Measurements from ENCODE around the gene ENOSF1. TPM values are rescaled to one million over a fixed set of nuclear protein-coding genes. Genes with fewer than 3 reads are reported as not detected.
A peak's percentile ranks its signal among the peaks of the same experiment; 100 is the strongest.
"Not testable (repeated sequence)": the region's sequence is repeated elsewhere in the genome, so short reads cannot be mapped to it uniquely, and the experiment has no call there.

ENOSF1 gene
- total RNA-seq = 81.3 TPM

GRCh38 chr18:712401-713134 lies at the start of gene ENOSF1:
ENOSF1 (minus strand) TSS chr18:712630; CDS start chr18:712587, 43 bp downstream.
- peak; percentile 91 for ATAC-seq
- intact Hi-C loops (cut with DNase I) = no loop called here
- DNase-seq (ENCODE audit: low spot score) = peak; percentile 90

- ATAC-seq; intact Hi-C loops (cut with DNase I); DNase-seq (ENCODE audit: low spot score): not testable (repeated sequence)
Observed at GRCh38 chr18:759864-760263, 47.4 kb upstream of the ENOSF1 start.

- ATAC-seq = no peak
- intact Hi-C loops (cut with DNase I) = no loop called here
- DNase-seq (ENCODE audit: low spot score) = no peak
Observed at GRCh38 chr18:755506-755905, 43.1 kb upstream of the ENOSF1 start.

GRCh38 chr18:754656-755055 lies 42.2 kb upstream of the ENOSF1 start:
- intact Hi-C loops (cut with DNase I) = no loop called here

GRCh38 chr18:750456-750855 lies 38.0 kb upstream of the ENOSF1 start:
- DNase-seq (ENCODE audit: low spot score) (no peak), ATAC-seq (no peak)
- intact Hi-C loops (cut with DNase I) = no loop called here

More at GRCh38 chr18:754656-755055, 42.2 kb upstream of the ENOSF1 start:
- ATAC-seq = no peak
- DNase-seq (ENCODE audit: low spot score) = no peak

- no peak for ATAC-seq
- DNase-seq (ENCODE audit: low spot score) = no peak
- intact Hi-C loops (cut with DNase I) = loop anchor here (10.0 kb wide), 1 partner anchor 90 kb away; no protein-coding TSS in a partner anchor
Observed at GRCh38 chr18:744832-745597, 32.6 kb upstream of the ENOSF1 start.

- intact Hi-C loops (cut with DNase I) = loop anchor here (10.0 kb wide), 1 partner anchor 93 kb away; no protein-coding TSS in a partner anchor
- peak; percentile 74 for ATAC-seq
Observed at GRCh38 chr18:741931-742512, 29.6 kb upstream of the ENOSF1 start.

GRCh38 chr18:732371-732770 lies 19.9 kb upstream of the ENOSF1 start:
- no peak for ATAC-seq
- intact Hi-C loops (cut with DNase I) = no loop called here
- DNase-seq (ENCODE audit: low spot score) = no peak

More at GRCh38 chr18:741931-742512, 29.6 kb upstream of the ENOSF1 start:
- no peak for DNase-seq (ENCODE audit: low spot score)

GRCh38 chr18:731185-731584 lies 18.8 kb upstream of the ENOSF1 start:
- ATAC-seq (no peak), DNase-seq (ENCODE audit: low spot score) (no peak)
- intact Hi-C loops (cut with DNase I) = no loop called here

GRCh38 chr18:730692-731091 lies 18.3 kb upstream of the ENOSF1 start:
- ATAC-seq (no peak), DNase-seq (ENCODE audit: low spot score) (no peak)
- intact Hi-C loops (cut with DNase I) = no loop called here

- DNase-seq (ENCODE audit: low spot score); ATAC-seq; intact Hi-C loops (cut with DNase I): not testable (repeated sequence)
Observed at GRCh38 chr18:730120-730519, 17.7 kb upstream of the ENOSF1 start.

GRCh38 chr18:725646-726045 lies 13.2 kb upstream of the ENOSF1 start:
- ATAC-seq (no peak), DNase-seq (ENCODE audit: low spot score) (no peak)
- intact Hi-C loops (cut with DNase I) = no loop called here

GRCh38 chr18:723541-724080 lies 11.2 kb upstream of the ENOSF1 start:
- no peak for ATAC-seq
- intact Hi-C loops (cut with DNase I) = no loop called here
- DNase-seq (ENCODE audit: low spot score) = no peak

- intact Hi-C loops (cut with DNase I) = no loop called here
- DNase-seq (ENCODE audit: low spot score) (no peak), ATAC-seq (no peak)
Observed at GRCh38 chr18:717003-717402, 4.6 kb upstream of the ENOSF1 start.

- intact Hi-C loops (cut with DNase I) = no loop called here
- DNase-seq (ENCODE audit: low spot score) (no peak), ATAC-seq (no peak)
Observed at GRCh38 chr18:715626-716025, 3.2 kb upstream of the ENOSF1 start.

- no peak for ATAC-seq
- intact Hi-C loops (cut with DNase I) = no loop called here
- DNase-seq (ENCODE audit: low spot score) = no peak
Observed at GRCh38 chr18:713135-713490, 683 bp upstream of the ENOSF1 start.

GRCh38 chr18:711657-712400 lies 601 bp downstream of the ENOSF1 start:
- ATAC-seq (peak; percentile 87), DNase-seq (ENCODE audit: low spot score) (peak; percentile 88)
- intact Hi-C loops (cut with DNase I) = no loop called here

- DNase-seq (ENCODE audit: low spot score) (no peak), ATAC-seq (peak; percentile 47)
- intact Hi-C loops (cut with DNase I) = no loop called here
Observed at GRCh38 chr18:711310-711656, 1.1 kb downstream of the ENOSF1 start.
